ENCODE data around the gene BMP7.
"Not testable (repeated sequence)": the region's sequence is repeated elsewhere in the genome, so short reads cannot be mapped to it uniquely, and the experiment has no call there.

BMP7 gene

GRCh38 chr20:57208198-57208597, 58.2 kb downstream of the BMP7 start:
- no peak for DNase-seq

- no peak for DNase-seq
Observed at GRCh38 chr20:57207251-57207650, 59.2 kb downstream of the BMP7 start.

GRCh38 chr20:57205606-57206219, 60.7 kb downstream of the BMP7 start:
- DNase-seq, result no peak

- DNase-seq, result no peak
Observed at GRCh38 chr20:57203986-57204385, 62.5 kb downstream of the BMP7 start.

- DNase-seq, result no peak
Observed at GRCh38 chr20:57203204-57203603, 63.2 kb downstream of the BMP7 start.

GRCh38 chr20:57202309-57202708, 64.1 kb downstream of the BMP7 start:
- DNase-seq, result no peak

GRCh38 chr20:57200882-57201695, 65.4 kb downstream of the BMP7 start:
- DNase-seq, result no peak

- no peak for DNase-seq
Observed at GRCh38 chr20:57199656-57200405, 66.6 kb downstream of the BMP7 start.

- DNase-seq, result no peak
Observed at GRCh38 chr20:57198132-57199072, 68.0 kb downstream of the BMP7 start.

- DNase-seq, result no peak
Observed at GRCh38 chr20:57197352-57198131, 68.9 kb downstream of the BMP7 start.

- no peak for DNase-seq
Observed at GRCh38 chr20:57195469-57196100, 70.9 kb downstream of the BMP7 start.

- DNase-seq, result no peak
Observed at GRCh38 chr20:57195023-57195422, 71.4 kb downstream of the BMP7 start.

GRCh38 chr20:57194154-57194553, 72.3 kb downstream of the BMP7 start:
- DNase-seq, result no peak

GRCh38 chr20:57193094-57193493, 73.3 kb downstream of the BMP7 start:
- DNase-seq, result no peak

- DNase-seq, result no peak
Observed at GRCh38 chr20:57192311-57192710, 74.1 kb downstream of the BMP7 start.

GRCh38 chr20:57191265-57191638, 75.2 kb downstream of the BMP7 start:
- not testable (repeated sequence) for DNase-seq

- DNase-seq, result no peak
Observed at GRCh38 chr20:57190536-57191264, 75.7 kb downstream of the BMP7 start.

- DNase-seq, result no peak
Observed at GRCh38 chr20:57189713-57190112, 76.7 kb downstream of the BMP7 start.

- DNase-seq, result no peak
Observed at GRCh38 chr20:57188576-57189079, 77.8 kb downstream of the BMP7 start.

GRCh38 chr20:57188056-57188455, 78.4 kb downstream of the BMP7 start:
- no peak for DNase-seq

Data from SHP77 (cell line).